Superior temporal gyrus (tissue), 1 donor: ENCODE data around the gene ACTR5.
"Not testable (repeated sequence)": the region's sequence is repeated elsewhere in the genome, so short reads cannot be mapped to it uniquely, and the experiment has no call there.

Experiments used
- DNase-seq: peaks from one replicate; pipeline ENCODE4 v3.0.0-alpha.2; 2016; ENCODE audit errors: extremely low spot score

Gene ACTR5

DNA sequence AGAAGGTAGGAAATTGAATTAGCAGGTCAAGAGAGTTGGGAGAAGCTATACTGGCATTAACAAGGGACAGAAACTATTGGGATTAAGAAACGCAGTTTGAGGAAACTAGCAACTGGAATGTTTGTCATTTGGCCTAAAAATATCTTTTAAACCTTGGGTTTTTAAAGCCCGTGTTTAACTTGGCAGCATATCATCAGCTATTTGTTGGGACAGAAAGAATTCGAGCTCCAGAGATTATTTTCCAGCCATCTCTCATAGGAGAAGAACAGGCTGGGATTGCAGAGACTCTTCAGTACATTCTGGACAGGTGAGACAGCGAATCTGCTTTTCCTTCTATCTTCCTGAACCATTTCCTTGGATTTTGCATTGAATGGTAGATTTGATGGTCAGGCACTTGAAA is 17.8 kb downstream of the ACTR5 start:
- DNase-seq: no peak

GRCh38 chr20:38769376-38770295 is 21.4 kb downstream of the ACTR5 start:
- no peak for DNase-seq

GRCh38 chr20:38770546-38770945 is 22.3 kb downstream of the ACTR5 start:
- DNase-seq: no peak

DNA sequence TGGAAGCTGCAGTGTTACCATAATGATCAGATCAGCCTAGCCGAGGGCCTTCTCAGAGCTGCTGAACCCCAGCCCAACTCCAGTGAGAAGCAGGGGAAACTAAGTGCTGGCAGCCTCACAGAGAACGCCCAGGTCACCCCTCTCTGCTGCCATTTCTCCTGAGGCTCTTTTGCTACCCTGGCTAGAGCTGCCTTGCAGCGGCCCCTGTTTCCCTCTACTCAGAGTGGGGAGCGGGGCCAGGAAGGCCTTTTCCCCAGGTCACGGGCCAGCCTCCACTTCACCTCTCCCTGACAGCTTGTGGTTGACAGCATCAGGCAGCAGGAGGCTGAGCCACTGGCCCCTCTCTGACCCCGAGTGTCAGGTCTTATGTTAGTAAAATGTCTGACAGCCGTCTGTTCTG is 22.7 kb downstream of the ACTR5 start:
- no peak for DNase-seq

GRCh38 chr20:38771621-38772020 is 23.4 kb downstream of the ACTR5 start:
- no peak for DNase-seq

DNA sequence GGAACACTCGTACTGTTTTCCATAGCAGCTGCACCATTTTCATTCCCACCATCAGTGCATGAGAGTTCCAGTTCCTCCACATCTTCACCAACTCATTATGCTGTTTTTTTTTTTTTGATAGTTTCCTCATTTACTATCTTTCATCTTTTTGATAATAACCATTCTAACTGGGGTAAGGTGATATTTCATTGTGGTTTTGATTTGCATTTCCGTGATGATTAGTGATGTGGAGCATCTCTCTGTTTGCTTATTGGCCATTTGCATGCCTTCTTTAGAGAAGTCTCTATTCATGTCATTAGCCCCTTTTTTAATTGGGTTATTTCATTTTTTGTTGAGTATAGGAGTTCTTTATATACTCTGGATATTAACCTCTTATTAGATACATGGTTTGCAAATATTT is 25.9 kb downstream of the ACTR5 start:
- DNase-seq: no peak

DNA sequence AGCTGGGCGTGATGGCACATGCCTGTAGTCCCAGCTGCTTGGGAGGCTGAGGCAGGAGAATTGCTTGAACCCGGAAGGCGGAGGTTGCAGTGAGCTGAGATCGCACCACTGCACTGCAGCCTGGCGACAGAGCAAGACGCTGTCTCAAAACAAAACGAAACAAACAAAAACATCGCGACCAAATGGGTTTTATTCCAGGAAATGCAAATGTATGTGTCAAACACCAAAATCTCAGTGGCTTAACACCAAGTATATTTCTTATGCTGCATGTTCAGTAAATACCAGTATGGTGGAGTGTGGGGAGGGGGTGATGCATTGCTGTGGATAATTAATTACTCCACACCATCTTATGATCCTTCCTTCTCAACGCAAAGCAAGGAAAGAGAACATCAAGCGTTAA is 28.1 kb downstream of the ACTR5 start:
- no peak for DNase-seq

- DNase-seq: no peak
Measured at GRCh38 chr20:38779247-38780097, 31.2 kb downstream of the ACTR5 start.

GRCh38 chr20:38782275-38782674 is 34.0 kb downstream of the ACTR5 start:
- no peak for DNase-seq

DNA sequence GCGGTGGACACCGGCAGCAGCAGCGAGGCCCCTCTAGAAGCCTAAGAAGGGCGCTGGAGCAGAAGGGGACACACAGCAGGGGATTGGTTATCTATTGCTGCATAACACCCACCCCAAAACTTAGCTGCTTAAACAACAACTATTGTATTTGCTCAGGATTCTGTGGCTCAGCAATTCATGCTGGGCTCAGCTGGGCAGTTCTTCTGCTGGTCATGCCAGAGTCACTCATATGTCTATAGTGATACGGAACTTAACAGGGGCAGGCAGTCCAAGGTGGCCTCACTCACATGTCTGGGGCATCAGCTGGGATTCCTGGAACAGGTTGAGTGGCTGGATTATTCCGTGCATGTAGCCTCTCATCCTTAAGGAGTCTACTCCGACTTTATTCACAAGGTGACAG is 39.6 kb downstream of the ACTR5 start:
- DNase-seq: no peak

DNA sequence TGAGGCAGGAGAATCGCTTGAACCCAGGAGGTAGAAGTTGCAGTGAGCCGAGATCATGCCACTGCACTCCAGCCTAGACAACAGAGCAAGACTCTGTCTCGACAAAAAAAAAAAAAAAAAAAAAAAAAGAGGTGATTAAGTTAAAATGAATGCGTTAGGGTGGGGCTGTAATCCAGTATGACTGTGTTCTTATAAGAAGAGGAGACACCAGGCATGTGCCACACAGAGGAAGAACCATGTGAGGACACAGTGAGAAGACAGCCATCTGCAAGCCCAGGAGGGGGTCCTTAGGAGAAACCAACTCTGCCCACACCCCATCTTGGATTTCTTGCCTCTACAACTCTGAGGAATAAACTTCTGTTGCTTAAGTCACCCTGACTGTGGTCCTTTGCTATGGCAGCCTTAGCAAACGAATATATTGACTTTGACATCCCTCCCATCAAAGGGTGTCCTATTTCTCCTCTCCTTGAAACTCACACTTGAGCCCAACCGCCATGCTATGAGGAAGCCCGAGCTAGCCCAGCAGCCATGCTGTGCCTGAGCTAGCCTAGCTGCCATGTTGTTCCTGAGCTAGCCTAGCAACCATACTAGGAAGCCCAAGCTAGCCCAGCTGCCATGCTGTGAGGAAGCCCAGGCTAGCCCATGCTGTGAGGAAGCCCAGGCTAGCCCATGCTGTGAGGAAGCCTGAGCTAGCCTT is 41.4 kb downstream of the ACTR5 start:
- DNase-seq: no peak

DNA sequence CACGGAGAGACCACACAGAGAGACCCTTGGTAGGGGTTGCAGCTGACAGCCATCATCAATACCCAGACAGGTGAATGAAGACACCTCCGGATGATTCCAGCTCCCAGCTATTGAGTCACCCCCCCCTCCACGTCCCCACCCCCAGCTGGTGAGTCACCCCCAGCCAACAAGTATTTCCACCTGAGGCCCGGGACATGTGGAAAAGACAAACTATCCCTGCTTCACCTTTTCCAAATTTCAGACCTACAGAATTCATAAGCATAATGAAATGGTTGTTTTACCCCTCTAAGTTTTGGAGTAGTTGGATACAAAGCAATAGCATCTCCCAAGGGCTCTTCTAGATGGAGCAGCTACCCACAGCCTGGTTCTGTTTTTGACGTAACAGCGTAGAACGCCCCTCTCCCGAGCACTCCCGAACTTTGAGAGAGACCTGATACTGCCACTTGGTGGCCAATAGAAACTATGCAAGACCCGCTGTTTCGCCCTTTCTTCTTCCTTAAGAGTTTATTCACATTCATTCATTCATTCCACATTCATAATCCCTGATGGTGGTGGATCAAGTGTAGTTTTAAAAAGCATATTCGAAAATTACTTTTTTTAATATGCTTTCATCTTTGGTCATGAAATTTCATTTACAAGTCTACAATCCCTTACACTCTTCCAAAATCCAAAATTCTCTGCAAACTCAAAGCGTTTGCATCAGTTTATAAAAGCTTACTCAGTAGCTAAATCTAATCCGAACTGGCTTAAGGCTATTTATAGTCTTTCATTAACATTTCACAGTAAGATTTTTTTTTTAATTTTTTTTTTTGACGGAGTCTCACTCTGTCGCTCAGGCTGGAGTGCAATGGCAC is 42.2 kb downstream of the ACTR5 start:
- DNase-seq: peak; percentile 26

GRCh38 chr20:38791291-38791690 is 43.0 kb downstream of the ACTR5 start:
- DNase-seq: no peak

GRCh38 chr20:38791940-38792339 is 43.7 kb downstream of the ACTR5 start:
- no peak for DNase-seq

GRCh38 chr20:38794057-38794456 is 45.8 kb downstream of the ACTR5 start:
- not testable (repeated sequence) for DNase-seq

- no peak for DNase-seq
Measured at GRCh38 chr20:38798266-38798665, 50.0 kb downstream of the ACTR5 start.

GRCh38 chr20:38799203-38799602 is 50.9 kb downstream of the ACTR5 start:
- DNase-seq: no peak

- DNase-seq: no peak
Measured at GRCh38 chr20:38800882-38801281, 52.6 kb downstream of the ACTR5 start.

GRCh38 chr20:38804221-38804620 is 56.0 kb downstream of the ACTR5 start:
- DNase-seq: no peak

GRCh38 chr20:38804682-38805501 is 56.6 kb downstream of the ACTR5 start:
- peak; percentile 66 for DNase-seq
